IPS-18c (cell line): ENCODE data around the gene ARHGAP30.

Experiments used
- H3K4me3 ChIP-seq: 2 replicates; pipeline ENCODE4 v1.7.0; 2013; ENCODE audit warnings: low read depth, mild to moderate bottlenecking, low read length, moderate library complexity; ENCODE audit not compliant: insufficient read depth
- H3K9me3 ChIP-seq: one replicate; pipeline ENCODE4 v1.6.1; 2013; ENCODE audit warnings: mild to moderate bottlenecking, low read length, moderate library complexity; ENCODE audit not compliant: control insufficient read depth, insufficient read depth

The ARHGAP30 gene

GRCh38 chr1:161009602-161010211 lies 60.0 kb downstream of the ARHGAP30 start:
- no peaks in the 10 kb centered on the region for H3K9me3 ChIP-seq
- no peak overlapping the region for H3K4me3 ChIP-seq

DNA sequence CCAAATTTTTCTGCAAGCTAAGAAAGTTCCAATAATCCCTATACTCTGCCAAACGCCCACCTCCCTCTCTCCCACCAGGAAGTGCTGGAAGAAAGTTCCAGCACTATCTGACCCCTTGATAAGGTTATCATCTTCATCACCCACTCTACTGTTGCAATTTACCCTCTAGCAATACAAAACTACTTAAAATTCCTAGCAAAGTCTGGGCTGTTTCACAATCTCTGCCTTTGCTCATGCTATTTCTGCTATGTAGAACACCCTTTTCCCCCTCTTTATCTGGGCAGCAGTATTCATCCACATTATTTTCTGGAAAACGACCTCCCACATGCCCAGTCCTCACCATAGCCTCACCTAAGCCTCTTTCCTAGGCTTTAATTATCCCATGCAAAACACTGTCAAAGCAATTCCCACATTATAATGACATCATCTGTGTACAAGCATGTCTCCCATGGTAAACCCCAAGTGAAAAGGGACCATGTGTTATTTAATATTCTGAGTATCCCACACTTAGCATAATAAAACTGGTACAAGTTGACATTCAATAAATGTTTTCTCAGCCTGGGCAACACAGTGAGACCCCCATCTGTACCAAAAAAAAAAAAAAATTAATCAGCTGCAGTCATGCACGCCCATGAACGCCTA lies 60.7 kb downstream of the ARHGAP30 start:
- no peak overlapping the region for H3K4me3 ChIP-seq

DNA sequence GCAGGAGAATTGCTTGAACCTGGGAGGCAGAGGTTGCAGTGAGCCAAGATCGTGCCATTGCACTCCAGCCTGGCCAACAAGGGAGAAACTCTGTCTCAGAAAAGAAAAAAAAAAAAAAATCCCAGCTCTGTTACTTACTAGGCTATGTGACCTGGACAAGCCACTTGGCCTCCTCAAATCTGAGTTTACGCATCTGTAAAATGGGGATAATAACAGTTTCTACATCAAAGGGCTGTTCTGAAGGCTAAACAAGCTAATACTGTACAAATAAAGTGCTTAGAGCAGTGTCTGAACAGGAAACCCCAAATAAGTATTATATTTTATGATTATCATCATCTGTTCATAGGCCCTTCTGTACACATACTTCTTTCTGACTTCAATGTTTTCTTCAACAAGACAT lies 62.3 kb downstream of the ARHGAP30 start:
- no peaks in the 10 kb centered on the region for H3K9me3 ChIP-seq
- H3K4me3 ChIP-seq = no peak overlapping the region

More for the DNA sequence above, 60.7 kb downstream of the ARHGAP30 start:
- H3K9me3 ChIP-seq = no peaks in the 10 kb centered on the region

DNA sequence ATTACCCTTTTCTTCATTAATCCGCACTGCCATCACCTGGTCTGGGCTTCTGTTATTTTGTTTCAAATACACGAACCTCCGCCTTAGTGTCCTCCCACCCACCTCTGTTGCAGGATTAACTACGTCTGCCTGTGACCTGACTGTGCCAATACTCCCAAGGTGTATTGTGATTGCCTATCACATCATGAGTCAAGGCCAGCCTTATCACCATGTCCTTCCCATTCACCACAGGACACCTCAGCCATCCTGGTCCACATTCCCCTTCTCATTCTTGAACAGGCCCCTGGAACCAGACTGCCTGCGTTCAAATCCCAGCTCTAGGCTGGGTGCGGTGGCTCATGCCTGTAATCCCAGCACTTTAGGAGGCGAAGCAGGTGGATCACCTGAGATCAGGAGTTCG lies 63.1 kb downstream of the ARHGAP30 start:
- Histone ChIP-seq H3K4me3 (no peak overlapping the region), H3K9me3 (no peaks in the 10 kb centered on the region)

DNA sequence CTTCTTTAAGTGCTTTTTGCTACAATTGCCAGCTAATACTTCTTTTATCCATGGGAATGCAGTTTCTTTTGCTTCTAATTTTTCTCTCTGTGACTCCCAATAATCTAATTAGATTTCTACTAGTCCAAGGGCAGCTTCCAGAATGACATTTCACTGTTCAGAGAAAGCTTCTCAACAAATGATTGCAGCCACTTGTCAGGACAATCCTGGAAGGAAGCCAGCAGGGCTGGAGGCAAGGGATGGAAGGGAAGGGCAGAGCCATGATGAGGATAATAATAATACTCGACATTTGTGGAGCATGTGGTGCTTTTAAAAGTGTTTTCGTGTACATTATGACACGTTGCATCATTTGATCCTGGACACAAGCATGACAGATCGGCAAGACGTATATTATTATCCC lies 68.2 kb downstream of the ARHGAP30 start:
- no peak overlapping the region for H3K4me3 ChIP-seq

DNA sequence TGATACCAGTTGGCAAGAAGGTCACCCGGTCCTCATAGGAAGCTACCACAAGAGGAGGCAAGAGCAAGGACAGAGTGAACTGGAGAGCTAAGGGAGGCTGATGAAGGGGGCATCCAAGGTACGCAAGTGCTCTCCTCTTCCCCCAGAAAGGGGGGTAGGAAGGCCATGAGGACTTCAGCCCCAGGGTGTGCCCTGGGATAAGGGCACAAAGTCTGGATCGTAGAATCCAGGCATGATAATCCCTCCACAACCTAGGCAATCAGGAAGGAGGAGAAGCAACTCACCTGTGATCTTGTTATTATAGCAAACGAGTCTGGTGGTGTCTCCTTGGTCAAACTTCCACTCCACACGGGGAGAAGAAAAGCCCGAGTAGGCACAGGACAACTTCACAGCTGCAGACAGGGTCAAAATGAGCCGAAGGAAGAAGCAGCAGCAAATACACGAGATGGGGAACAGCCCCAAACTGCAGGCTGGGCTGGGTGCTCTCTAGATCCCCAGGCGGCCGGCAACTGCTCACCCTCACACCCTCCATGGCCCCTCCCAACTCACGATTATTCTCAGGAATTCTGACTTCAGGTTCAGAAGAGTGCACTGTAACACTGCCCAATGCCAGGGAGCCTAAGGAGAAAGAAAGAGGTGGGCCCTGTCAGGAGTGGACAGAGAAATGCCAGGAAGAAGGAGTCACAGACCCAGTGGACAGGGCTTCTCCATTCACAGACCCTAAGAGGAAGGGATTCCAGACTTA lies 68.8 kb downstream of the ARHGAP30 start:
- H3K4me3 ChIP-seq = no peak overlapping the region
- no peaks in the 10 kb centered on the region for H3K9me3 ChIP-seq

More for the DNA sequence above, 68.2 kb downstream of the ARHGAP30 start:
- no peaks in the 10 kb centered on the region for H3K9me3 ChIP-seq

DNA sequence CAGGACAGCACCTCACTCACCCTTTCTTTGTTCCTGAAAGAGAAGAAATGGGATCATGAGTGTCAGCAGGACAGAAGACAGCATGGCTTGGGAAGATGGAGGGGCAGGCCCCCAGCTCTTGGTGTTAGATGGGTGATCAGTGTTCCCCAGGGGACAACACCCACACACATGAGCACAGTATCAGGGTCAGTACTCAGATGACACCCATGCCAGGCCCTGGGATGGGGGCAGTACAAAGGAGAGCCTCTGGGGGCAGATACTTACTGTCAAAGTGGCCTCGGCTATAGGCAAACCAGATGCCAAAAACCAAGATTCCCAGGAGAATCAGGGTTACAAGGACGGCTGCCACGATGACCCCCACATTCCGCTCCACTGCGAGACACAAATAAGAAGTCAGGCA lies 70.3 kb downstream of the ARHGAP30 start:
- no peaks in the 10 kb centered on the region for H3K9me3 ChIP-seq
- H3K4me3 ChIP-seq = no peak overlapping the region

DNA sequence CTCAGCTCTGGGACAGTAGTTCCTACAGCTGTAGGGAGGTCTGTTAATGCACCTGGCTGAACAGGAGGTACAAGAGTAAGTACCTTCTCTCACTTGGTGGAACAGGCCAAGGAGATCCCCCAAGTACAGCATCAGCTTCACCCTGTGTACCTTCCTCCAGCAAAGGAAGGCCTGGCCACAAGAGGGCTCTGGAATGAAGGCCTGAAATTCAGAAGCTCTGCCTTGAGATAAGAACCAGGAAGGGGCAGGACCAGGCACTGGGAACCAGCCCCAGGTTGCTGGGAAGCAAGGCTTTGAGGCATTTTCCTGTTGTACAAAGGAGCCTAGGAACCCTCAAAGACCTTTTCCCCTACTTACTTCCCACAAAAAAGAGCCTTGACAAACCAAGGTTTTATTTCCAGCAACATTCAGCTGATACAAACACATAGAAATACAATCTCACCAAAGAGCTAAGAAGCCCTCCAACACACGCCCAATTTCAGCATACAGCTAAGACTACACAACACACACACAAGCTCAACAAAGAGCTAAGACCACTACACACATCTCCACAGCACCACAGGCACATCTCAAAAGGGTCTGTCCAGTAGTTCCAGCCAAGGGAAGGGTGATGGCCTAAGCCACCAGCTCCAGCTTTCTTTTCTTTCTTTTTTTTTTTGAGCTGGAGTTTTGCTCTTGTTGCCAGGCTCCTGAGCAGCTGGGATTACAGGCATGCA lies 72.2 kb downstream of the ARHGAP30 start:
- no peaks in the 10 kb centered on the region for H3K9me3 ChIP-seq
- no peak overlapping the region for H3K4me3 ChIP-seq
